Stimulated activated CD8-positive, alpha-beta memory T cell treated with anti-CD3 and anti-CD28 coated beads, Interleukin-7, amount 100 ng/mL, for 1 hour (primary cell): ENCODE data around the gene RPL22.

Source experiments
- DNase-seq, 2 donors: peaks; one replicate each; pipeline ENCODE4 v3.0.0-alpha.2; 2020; ENCODE audit warnings: low read depth in 2 of 2

The RPL22 gene

GRCh38 chr1:6199298-6200187 is at the start of gene RPL22:
Gene RPL22, minus strand, starts transcription at chr1:6199595. Its CDS starts 22 bp downstream, at chr1:6199573.
- DNase-seq = peak; percentile 93 to 94

DNA sequence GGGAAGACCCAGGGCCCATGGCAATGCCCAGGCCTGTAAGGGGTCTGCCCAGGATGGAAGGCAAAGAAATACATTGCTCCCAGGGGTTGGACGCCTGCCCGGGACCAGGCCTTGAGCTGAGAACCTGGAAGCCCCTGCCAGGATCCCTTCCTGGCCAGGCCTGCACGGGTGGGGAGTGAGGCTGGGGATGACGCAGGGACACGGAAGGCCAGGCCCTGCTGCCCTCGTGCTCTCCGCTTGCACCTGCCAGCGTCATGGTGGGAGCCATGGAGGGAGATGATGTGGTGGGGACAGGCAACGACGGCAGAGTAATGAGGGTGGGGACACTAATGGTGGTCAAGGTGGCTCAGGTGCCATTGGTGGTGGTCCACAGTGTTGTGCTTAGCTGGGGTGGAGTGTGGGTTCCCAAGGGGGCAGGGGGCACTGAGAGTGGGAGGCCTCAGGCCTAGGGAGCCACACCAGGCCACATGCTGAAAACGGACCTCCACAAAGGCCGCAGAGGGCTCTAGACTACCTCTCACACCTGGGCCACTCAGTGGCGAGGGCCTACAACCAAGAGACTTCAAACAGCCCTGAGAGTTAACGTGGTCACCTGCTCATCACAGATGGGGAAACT is 48.9 kb upstream of the RPL22 start:
- DNase-seq = no peak

- no peak for DNase-seq
Observed at GRCh38 chr1:6247651-6248050, 48.3 kb upstream of the RPL22 start.

DNA sequence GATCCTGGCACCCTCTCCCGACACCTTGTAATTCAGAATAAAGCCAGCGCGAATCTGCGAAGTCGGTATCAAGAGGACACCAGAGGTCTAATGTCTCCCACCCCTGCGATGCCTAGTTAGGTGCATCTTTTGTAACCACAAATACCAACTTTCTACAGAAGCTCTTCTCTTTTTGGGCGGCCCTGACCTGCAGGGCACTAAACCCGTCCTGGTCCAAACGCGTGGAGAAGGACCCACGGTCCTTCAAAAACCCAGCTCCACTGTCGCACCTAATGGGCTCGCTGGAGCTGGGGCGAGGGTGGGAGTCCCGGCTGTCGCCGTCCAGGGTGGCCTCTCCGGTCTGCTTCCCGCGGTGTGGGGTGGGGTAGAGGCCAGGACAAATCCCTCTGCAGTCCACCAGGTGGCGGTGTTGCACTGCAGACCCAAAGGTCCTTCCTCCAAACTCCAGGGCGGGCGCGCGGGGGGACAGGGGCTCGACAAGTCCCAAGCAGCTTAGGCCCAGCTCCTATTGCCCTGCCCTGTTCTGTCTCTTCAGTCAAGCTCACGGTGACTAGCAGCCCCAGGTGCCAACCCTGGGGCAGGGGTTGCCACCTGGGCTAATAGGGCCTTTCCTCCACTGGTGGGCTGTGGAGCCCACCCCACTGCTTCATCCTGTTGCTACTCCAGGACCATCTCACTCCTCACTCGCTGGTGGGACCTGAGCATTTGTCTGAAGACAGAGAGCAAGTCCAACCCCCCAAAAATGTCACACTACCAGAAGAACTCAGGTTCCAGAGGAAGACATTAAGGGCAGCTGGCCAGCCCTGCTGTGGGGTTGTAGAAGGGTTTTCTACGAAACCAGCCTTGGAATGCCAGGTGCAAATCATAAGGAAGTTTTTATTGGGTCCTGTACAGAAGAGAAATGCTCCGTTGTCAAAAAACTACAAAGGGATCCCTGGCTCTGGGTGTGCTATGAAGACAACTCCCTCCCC is 47.4 kb upstream of the RPL22 start:
- DNase-seq = peak; percentile 57 to 71

DNA sequence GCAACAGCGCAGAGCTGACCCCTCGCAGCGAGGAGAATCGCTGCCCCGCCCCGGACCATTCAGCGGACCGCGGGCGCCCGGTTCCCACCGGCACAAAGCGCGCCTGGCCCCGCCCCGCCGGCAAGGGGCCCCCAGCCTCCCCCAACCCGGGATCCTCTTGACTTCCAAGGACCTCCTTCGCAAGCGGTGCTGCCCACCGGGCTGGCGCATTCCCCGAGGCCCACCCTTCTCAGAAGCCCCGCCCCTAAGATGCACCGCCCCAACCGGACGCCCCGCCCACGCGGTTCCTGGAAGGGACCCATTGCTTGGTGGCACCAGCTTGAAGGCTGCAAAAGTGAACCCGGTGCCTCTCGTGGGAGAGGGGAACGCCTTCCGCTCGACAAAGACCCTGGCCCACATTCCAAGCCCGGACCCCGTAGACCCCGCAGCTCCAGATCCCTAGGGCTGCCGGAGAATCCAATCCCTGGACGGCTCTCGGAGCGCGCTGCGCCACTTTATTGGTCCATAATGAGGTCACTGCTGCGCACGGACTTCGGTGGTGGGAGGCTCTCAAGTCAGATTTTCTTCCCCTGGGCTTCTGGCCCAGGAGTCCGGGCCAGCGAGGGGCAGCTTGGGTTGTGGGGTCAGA is 46.6 kb upstream of the RPL22 start:
- DNase-seq = no peak

GRCh38 chr1:6245086-6245868 is 45.9 kb upstream of the RPL22 start:
- peak; percentile 55 to 68 for DNase-seq

GRCh38 chr1:6244401-6245049 is 45.1 kb upstream of the RPL22 start:
- no peak for DNase-seq

DNA sequence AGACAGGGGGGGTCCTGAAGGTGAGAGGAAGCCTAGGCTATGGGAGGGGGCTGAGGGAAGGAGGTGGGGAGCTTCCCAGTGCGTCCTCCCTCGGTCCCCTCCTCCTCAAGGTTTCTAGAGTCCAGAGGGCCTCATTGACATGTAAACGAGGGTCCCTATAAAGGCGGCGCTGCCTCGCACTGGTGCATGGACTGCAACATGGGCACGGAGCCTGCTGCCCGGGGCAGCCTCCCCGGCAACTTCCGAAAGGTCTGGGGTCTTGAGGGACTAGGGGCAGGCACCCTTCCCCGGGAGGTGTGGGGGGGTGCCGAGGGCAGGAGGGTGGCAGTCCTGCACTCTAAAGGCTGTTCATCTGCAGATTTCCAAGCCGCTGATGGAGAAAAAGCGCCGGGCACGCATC is 44.6 kb upstream of the RPL22 start, which contains the start of gene HES3:
TSS of gene HES3 (plus strand) at position 187 of the 400 bp plus-strand sequence. CDS start at position 374, 187 bp downstream.
- no peak for DNase-seq

- no peak for DNase-seq
Observed at GRCh38 chr1:6243053-6243834, 43.8 kb upstream of the RPL22 start.

DNA sequence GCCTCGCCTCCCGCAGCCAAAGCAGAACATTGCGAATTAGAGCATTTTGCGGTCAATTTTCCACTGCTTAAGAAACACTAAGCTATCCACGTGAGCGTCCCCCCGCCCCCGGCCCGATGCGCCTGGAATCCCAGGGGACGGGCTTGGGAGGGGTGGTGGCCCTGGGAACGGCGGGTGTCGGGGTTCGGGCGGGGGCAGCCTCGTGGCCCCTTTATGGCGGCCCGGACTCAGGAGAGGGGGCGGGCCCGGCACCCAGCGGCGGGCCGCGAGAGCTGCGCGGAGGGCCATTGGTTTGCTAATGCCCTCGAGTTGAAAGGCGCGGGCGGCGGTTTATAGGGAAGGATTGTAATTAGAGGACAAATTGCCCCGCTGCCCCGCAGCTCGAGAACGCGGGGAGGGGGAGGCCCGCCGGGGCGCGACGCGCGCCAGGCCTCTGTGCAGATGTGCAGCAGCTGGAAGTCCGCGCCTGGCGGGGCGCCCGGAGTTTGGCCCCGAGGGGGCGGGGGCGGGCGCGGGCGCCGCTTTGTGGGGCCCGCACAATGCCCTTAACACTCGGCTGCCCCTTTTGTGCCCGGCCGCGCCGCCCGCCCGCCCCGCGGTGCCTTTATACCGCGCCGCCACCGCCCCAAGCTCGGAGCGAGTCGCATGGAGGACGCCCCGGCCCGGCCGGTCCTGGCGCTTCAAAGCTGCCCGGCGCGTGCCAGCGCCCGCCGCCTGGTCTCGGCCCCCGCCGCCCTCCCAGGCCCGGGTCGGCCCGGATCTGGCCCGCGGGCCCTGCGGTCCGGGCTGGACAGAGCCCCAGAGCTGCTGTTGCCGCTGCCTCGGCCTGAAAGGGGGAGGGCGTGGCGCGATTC is 42.7 kb upstream of the RPL22 start:
- DNase-seq = no peak

- DNase-seq = no peak
Observed at GRCh38 chr1:6241107-6241886, 41.9 kb upstream of the RPL22 start.

GRCh38 chr1:6239950-6240768 is 40.8 kb upstream of the RPL22 start:
- DNase-seq = no peak

DNA sequence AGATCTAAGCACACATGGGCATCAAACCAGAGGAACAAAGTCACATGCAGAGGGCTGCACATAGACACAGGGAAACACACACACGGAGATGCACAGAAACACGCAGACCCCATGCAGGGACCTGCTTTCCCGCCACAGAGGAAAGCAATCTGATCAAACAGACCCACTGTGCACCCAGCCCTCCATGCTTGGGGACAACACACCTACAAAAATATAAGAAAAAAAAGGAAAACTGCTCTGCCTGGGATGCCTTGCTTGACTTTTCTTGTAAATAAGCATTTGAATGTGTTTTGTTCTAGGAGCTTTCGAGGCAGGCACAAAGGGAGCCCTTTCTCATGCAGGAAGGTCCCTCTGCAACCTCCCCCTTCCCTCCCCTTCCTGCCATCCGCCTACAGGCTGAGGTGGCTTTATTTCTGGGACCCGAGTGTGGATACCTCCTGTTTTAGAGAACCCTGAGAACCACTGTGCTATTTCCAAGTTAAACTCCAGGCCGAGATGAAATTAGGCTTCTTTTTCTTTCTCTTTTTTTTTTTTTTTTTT is 39.9 kb upstream of the RPL22 start:
- DNase-seq = no peak

GRCh38 chr1:6237093-6237492 is 37.7 kb upstream of the RPL22 start:
- DNase-seq = no peak

GRCh38 chr1:6235296-6235677 is 35.9 kb upstream of the RPL22 start:
- no peak for DNase-seq

- no peak for DNase-seq
Observed at GRCh38 chr1:6234502-6235295, 35.3 kb upstream of the RPL22 start.
